GM10847 (cell line): Measurements from ENCODE around the gene SYCE1L.

Source experiments
- POLR2A ChIP-seq: IDR thresholded peaks from 2 replicates; pipeline ENCODE4 v1.6.1; 2011; ENCODE audit not compliant: insufficient read length; ENCODE audit errors: extremely low read depth

SYCE1L gene

GRCh38 chr16:77225182-77225581, 26.0 kb downstream of the SYCE1L start:
- no peak for TF ChIP-seq POLR2A

- TF ChIP-seq POLR2A = no peak
Observed at GRCh38 chr16:77227745-77228144, 28.5 kb downstream of the SYCE1L start.

GRCh38 chr16:77231047-77231446, 31.8 kb downstream of the SYCE1L start:
- TF ChIP-seq POLR2A = no peak

GRCh38 chr16:77233799-77234519, 34.8 kb downstream of the SYCE1L start:
- TF ChIP-seq POLR2A = no peak

GRCh38 chr16:77234611-77235010, 35.4 kb downstream of the SYCE1L start:
- TF ChIP-seq POLR2A = no peak

- no peak for TF ChIP-seq POLR2A
Observed at GRCh38 chr16:77236063-77236511, 36.9 kb downstream of the SYCE1L start.

- TF ChIP-seq POLR2A = no peak
Observed at GRCh38 chr16:77238593-77238992, 39.4 kb downstream of the SYCE1L start.

GRCh38 chr16:77246150-77246549, 46.9 kb downstream of the SYCE1L start:
- TF ChIP-seq POLR2A = no peak

- TF ChIP-seq POLR2A = no peak
Observed at GRCh38 chr16:77250400-77250799, 51.2 kb downstream of the SYCE1L start.
